HepG2 (cell line): ENCODE measurements around the gene GDF9. TPM values are rescaled to one million over a fixed set of nuclear protein-coding genes. Genes with fewer than 3 reads are reported as not detected.

Source experiments
- ASH2L ChIP-seq: fragments of 300-600, 200-600 bp; sonication (generic); IDR thresholded peaks from 2 replicates; pipeline ENCODE4 v1.7.0; 2017; ENCODE audit warnings: low read depth, mild to moderate bottlenecking, moderate library complexity, mixed read lengths, low read length; ENCODE audit not compliant: insufficient read length
- ATRX ChIP-seq: sonication (generic); formaldehyde crosslinking; IDR thresholded peaks from 2 replicates; pipeline ENCODE4 v1.4.0; 2020; ENCODE audit warnings: missing genetic modification reagents, borderline replicate concordance
- ELF3 ChIP-seq: IDR thresholded peaks from 2 replicates; pipeline ENCODE4 v1.6.1; 2016; ENCODE audit warnings: missing genetic modification reagents, missing compliant biosample characterization
- HDAC6 ChIP-seq: fragments of 200-600 bp; sonication (generic); IDR thresholded peaks from 2 replicates; pipeline ENCODE4 v1.7.0; 2017; ENCODE audit warnings: mild to moderate bottlenecking, antibody characterized with exemption, low read length, low read depth
- HMG20A ChIP-seq: IDR thresholded peaks from 2 replicates; pipeline ENCODE4 v1.6.1; 2016; ENCODE audit warnings: borderline replicate concordance
- IRF2 ChIP-seq: IDR thresholded peaks from 2 replicates; pipeline ENCODE4 v1.6.1; 2018; ENCODE audit warnings: missing genetic modification reagents, missing compliant biosample characterization
- KLF16 ChIP-seq, 2 experiments: sonication (generic) in 1 of 2; formaldehyde crosslinking in 1 of 2; IDR thresholded peaks; 2 replicates each; pipeline versions ENCODE4 v1.6.1 to v1.8.0; 2016 to 2023; ENCODE audit warnings: missing genetic modification reagents in 2 of 2, missing compliant biosample characterization in 1 of 2
- MAF1 ChIP-seq: sonication (generic); formaldehyde crosslinking; IDR thresholded peaks from 2 replicates; pipeline ENCODE4 v1.5.0; 2020; ENCODE audit warnings: missing genetic modification reagents, borderline replicate concordance
- MLX ChIP-seq: IDR thresholded peaks from 2 replicates; pipeline ENCODE4 v1.6.1; 2016
- NCOR1 ChIP-seq: fragments of 200-600 bp; sonication (generic); IDR thresholded peaks from 2 replicates; pipeline ENCODE4 v1.7.0; 2017; ENCODE audit warnings: antibody characterized with exemption, low read length, borderline replicate concordance
- NR2F6 ChIP-seq, 2 experiments: IDR thresholded peaks; 2 replicates each; pipeline ENCODE4 v1.6.1; 2016; ENCODE audit warnings: antibody characterized with exemption in 1 of 2, mild to moderate bottlenecking in 1 of 2
- TBX2 ChIP-seq: sonication (generic); formaldehyde crosslinking; IDR thresholded peaks from 2 replicates; pipeline ENCODE4 v1.5.0; 2020; ENCODE audit warnings: missing genetic modification reagents, mild to moderate bottlenecking, borderline replicate concordance
- ZFP1 ChIP-seq: IDR thresholded peaks from 2 replicates; pipeline ENCODE4 v1.6.1; 2016
- ZNF17 ChIP-seq: sonication (generic); formaldehyde crosslinking; IDR thresholded peaks from 2 replicates; pipeline ENCODE4 v1.5.0; 2020; ENCODE audit warnings: mild to moderate bottlenecking, missing genetic modification reagents
- ZNF34 ChIP-seq: sonication (generic); formaldehyde crosslinking; IDR thresholded peaks from 2 replicates; pipeline ENCODE4 v1.4.0; 2020; ENCODE audit warnings: mild to moderate bottlenecking, missing genetic modification reagents, borderline replicate concordance
- ZNF451 ChIP-seq: sonication (generic); formaldehyde crosslinking; IDR thresholded peaks from 2 replicates; pipeline ENCODE4 v1.5.0; 2020; ENCODE audit warnings: mild to moderate bottlenecking, missing genetic modification reagents
- ZNF512 ChIP-seq: sonication (generic); formaldehyde crosslinking; IDR thresholded peaks from 2 replicates; pipeline ENCODE4 v1.4.0; 2020; ENCODE audit warnings: mild to moderate bottlenecking, missing genetic modification reagents
- polyA plus RNA-seq, 8 experiments: library from polyadenylated mRNA; depleted of rRNA in 3 of 8; stranded (reverse) in 7 of 8; unstranded in 1 of 8; fragments of >200 nt; fragmentation: Illumina TruSeq in 4 of 8; extraction: Trizol in 4 of 8; gene quantifications; 2 replicates each; pipeline versions ENCODE4 v1.2.1 to v1.2.3, GENCODE V29; 2011 to 2016; ENCODE audit warnings: low read depth in 4 of 8, missing spikeins in 1 of 8, mixed read lengths in 1 of 8; ENCODE audit not compliant: insufficient read depth in 1 of 8
- total RNA-seq, 5 experiments: library from RNA; depleted of rRNA; stranded (reverse); fragments of >200 nt; fragmentation: Illumina TruSeq; extraction: Trizol; gene quantifications; 2 replicates each; pipeline ENCODE4 v1.2.3, GENCODE V29; 2016; ENCODE audit warnings: low read depth in 1 of 5
- TF ChIP-seq, protein P1 (sequence below): sonication (generic); formaldehyde crosslinking; IDR thresholded peaks from 2 replicates; pipeline ENCODE4 v1.4.0; 2020; ENCODE audit warnings: missing genetic modification reagents
- TF ChIP-seq, protein P2 (sequence below): sonication (generic); formaldehyde crosslinking; IDR thresholded peaks from 2 replicates; pipeline ENCODE4 v1.4.0; 2020; ENCODE audit warnings: mild to moderate bottlenecking, missing genetic modification reagents, borderline replicate concordance
- TF ChIP-seq, protein P3 (sequence below): sonication (generic); formaldehyde crosslinking; IDR thresholded peaks from 2 replicates; pipeline ENCODE4 v1.4.0; 2020; ENCODE audit warnings: missing genetic modification reagents

The GDF9 gene
- total and polyA plus RNA-seq, 2 of the 13 experiments (the other 11 are each of a cell fraction or from before 2014, with no cell fraction given): 0.33 to 0.38 TPM

- TF ChIP-seq, protein P1, sequence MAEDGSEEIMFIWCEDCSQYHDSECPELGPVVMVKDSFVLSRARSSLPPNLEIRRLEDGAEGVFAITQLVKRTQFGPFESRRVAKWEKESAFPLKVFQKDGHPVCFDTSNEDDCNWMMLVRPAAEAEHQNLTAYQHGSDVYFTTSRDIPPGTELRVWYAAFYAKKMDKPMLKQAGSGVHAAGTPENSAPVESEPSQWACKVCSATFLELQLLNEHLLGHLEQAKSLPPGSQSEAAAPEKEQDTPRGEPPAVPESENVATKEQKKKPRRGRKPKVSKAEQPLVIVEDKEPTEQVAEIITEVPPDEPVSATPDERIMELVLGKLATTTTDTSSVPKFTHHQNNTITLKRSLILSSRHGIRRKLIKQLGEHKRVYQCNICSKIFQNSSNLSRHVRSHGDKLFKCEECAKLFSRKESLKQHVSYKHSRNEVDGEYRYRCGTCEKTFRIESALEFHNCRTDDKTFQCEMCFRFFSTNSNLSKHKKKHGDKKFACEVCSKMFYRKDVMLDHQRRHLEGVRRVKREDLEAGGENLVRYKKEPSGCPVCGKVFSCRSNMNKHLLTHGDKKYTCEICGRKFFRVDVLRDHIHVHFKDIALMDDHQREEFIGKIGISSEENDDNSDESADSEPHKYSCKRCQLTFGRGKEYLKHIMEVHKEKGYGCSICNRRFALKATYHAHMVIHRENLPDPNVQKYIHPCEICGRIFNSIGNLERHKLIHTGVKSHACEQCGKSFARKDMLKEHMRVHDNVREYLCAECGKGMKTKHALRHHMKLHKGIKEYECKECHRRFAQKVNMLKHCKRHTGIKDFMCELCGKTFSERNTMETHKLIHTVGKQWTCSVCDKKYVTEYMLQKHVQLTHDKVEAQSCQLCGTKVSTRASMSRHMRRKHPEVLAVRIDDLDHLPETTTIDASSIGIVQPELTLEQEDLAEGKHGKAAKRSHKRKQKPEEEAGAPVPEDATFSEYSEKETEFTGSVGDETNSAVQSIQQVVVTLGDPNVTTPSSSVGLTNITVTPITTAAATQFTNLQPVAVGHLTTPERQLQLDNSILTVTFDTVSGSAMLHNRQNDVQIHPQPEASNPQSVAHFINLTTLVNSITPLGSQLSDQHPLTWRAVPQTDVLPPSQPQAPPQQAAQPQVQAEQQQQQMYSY (CRISPR knock-in tag): no peak
- TF ChIP-seq TBX2: peak; percentile 94
- peak in 1 of 2 experiments; percentile 60; a peak in 1 of 4 replicates for TF ChIP-seq KLF16 (CRISPR knock-in tag; IDR thresholded peaks at IDR 0.05)
- no peak; the same call in 1 of the 2 replicates for TF ChIP-seq ZNF451
- TF ChIP-seq IRF2 (CRISPR knock-in tag): peak; percentile 86
- peak; percentile 63 for TF ChIP-seq ELF3 (CRISPR knock-in tag)
- TF ChIP-seq, protein P2, sequence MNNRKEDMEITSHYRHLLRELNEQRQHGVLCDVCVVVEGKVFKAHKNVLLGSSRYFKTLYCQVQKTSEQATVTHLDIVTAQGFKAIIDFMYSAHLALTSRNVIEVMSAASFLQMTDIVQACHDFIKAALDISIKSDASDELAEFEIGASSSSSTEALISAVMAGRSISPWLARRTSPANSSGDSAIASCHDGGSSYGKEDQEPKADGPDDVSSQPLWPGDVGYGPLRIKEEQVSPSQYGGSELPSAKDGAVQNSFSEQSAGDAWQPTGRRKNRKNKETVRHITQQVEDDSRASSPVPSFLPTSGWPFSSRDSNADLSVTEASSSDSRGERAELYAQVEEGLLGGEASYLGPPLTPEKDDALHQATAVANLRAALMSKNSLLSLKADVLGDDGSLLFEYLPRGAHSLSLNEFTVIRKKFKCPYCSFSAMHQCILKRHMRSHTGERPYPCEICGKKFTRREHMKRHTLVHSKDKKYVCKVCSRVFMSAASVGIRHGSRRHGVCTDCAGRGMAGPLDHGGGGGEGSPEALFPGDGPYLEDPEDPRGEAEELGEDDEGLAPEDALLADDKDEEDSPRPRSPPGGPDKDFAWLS: no peak
- TF ChIP-seq ASH2L: peak; percentile 86
- TF ChIP-seq ATRX (CRISPR knock-in tag): no peak
- peak; percentile 59 for TF ChIP-seq NR2F6 (IDR thresholded peaks at IDR 0.05)
- TF ChIP-seq NR2F6 (CRISPR knock-in tag; IDR thresholded peaks at IDR 0.05): peak; percentile 64
- TF ChIP-seq, protein P3, sequence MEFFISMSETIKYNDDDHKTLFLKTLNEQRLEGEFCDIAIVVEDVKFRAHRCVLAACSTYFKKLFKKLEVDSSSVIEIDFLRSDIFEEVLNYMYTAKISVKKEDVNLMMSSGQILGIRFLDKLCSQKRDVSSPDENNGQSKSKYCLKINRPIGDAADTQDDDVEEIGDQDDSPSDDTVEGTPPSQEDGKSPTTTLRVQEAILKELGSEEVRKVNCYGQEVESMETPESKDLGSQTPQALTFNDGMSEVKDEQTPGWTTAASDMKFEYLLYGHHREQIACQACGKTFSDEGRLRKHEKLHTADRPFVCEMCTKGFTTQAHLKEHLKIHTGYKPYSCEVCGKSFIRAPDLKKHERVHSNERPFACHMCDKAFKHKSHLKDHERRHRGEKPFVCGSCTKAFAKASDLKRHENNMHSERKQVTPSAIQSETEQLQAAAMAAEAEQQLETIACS: no peak
- TF ChIP-seq ZFP1: peak; percentile 65; the same call in 1 of the 2 replicates
- TF ChIP-seq MAF1 (CRISPR knock-in tag): 0 out of 2 replicates have a peak, but pooled peaks have one; percentile 60
- no peak for TF ChIP-seq NCOR1
- no peak; the same call in 1 of the 2 replicates for TF ChIP-seq ZNF34 (CRISPR knock-in tag)
- no peak for TF ChIP-seq MLX
- TF ChIP-seq ZNF17: no peak
- TF ChIP-seq HMG20A (CRISPR knock-in tag): no peak; the same call in 1 of the 2 replicates
- TF ChIP-seq ZNF512 (CRISPR knock-in tag): no peak
- TF ChIP-seq HDAC6: no peak
These were observed at the start of gene GDF9, which contains the start of gene UQCRQ (continued) for GRCh38 chr5:132866342-132867045.
